GM13976 (cell line): Measurements from ENCODE around the gene EXOC4.
"Not testable (repeated sequence)": the region's sequence is repeated elsewhere in the genome, so short reads cannot be mapped to it uniquely, and the experiment has no call there.

ENCODE experiments used
- DNase-seq: peaks from one replicate; pipeline ENCODE4 v3.0.0; 2012; ENCODE audit warnings: low spot score
- CTCF ChIP-seq: IDR thresholded peaks from 2 replicates; pipeline ENCODE4 v1.5.1; 2012; ENCODE audit warnings: borderline replicate concordance, mild to moderate bottlenecking; ENCODE audit not compliant: insufficient read depth; ENCODE audit errors: extremely low read depth, missing control alignments, control extremely low read depth
- in situ Hi-C: fragments of 300-500 bp; cut with MboI; formaldehyde crosslinking; loops from one replicate; pipeline ENCODE4 v1.12.0; 2022; ENCODE audit warnings: low sequenced_read_pairs, mixed read lengths, inconsistent platforms; ENCODE audit not compliant: unreplicated experiment

Gene EXOC4

GRCh38 chr7:133888061-133888930 lies 635.4 kb downstream of the EXOC4 start:
- no peak for DNase-seq
- no peak for TF ChIP-seq CTCF
- in situ Hi-C loops, result no loop called here

- in situ Hi-C loops, result no loop called here
- DNase-seq, result no peak
- no peak for TF ChIP-seq CTCF
Measured at GRCh38 chr7:133904776-133905175, 651.9 kb downstream of the EXOC4 start.

DNA sequence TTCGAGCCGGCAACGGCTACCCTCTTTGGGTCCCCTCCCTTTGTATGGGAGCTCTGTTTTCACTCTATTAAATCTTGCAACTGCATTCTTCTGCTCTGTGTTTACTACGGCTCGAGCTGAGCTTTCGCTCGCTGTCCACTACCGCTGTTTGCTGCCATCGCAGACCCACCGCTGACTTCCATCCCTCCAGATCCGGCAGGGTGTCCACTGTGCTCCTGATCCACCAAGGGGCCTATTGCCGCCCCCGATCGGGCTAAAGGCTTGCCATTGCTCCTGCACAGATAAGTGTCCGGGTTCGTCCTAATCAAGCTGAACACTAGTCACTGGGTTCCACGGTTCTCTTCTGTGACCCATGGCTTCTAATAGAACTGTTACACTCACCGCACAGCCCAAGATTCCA lies 653.7 kb downstream of the EXOC4 start:
- DNase-seq, in situ Hi-C loops: not testable (repeated sequence)

DNA sequence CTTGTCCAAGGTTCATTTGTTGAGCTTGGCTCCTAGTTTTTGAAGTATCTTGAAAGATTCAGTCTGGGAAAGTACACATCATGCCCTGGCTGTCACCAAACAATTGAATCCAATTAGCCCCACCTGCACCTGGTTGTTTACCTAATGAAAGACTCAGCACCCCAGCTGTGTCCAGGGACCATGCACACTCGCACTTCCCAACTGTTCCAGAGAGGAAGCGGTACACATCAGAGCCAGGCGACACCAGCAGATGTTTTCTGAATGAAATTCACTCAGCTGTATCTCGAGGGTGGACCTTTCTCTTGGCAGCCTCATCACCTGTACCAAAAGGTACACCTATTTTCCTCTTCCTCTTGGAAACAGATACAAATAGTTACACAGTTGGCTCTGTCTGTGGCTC lies 657.9 kb downstream of the EXOC4 start:
- in situ Hi-C loops, result no loop called here
- TF ChIP-seq CTCF, result no peak
- DNase-seq, result no peak

DNA sequence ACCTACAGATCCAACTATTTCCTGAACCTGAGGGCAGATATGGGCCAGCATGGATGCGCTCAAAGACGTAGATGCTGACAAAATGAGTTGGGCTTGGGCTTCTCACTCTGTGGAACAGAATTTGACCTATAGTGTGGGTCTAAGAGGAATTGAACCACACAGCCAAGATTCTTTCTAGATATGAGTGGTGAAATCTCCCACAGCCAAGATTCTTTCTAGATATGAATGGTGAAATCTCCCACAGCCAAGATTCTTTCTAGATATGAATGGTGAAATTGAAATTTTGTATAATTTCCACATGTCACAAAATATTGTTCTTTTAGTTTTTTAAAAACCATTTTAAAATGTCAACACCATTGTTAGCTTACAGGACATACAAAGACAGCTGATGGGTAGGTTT lies 658.8 kb downstream of the EXOC4 start:
- TF ChIP-seq CTCF, result no peak
- in situ Hi-C loops, result no loop called here
- no peak for DNase-seq

DNA sequence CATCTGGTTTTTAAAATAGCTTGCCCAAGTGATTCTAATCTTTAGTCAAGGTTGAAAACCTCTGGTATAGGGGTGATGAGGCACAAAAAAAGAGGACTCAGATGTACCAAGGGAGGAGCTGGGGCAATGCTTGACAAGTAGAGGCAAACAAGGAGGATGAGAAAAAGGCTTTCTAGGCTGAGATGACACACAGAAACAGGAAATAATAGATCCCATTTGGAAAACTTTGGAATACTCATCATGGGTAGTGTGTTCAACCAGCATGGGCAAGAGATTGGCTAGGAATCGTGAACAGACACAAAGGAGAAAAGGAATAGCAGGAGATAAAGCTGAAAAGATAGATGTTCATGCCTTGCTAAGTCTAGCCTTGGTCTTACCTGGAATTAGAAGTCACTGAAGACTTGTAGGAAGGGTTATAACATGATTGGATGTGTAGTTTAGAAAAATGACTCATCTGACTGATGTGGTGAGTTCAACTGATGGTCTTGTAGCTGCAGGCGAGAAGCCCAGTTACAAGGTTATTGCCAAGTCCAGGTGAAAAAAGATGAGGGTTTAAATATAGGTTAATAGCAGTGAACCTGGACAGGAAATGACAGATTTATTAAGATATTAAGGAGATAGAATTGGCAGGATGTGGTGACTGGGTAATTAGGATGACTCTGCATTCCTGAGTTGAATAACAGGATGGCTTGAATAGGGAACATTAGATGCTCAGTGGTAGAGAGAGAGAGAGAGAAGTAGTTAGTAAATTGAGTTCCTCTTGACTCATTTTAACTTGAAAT lies 660.2 kb downstream of the EXOC4 start:
- no peak for DNase-seq
- in situ Hi-C loops, result no loop called here
- no peak for TF ChIP-seq CTCF

- no peak for TF ChIP-seq CTCF
Measured at GRCh38 chr7:133916621-133917020, 663.7 kb downstream of the EXOC4 start.

More at GRCh38 chr7:133916621-133917020, 663.7 kb downstream of the EXOC4 start:
- no peak for DNase-seq
- in situ Hi-C loops, result no loop called here
